IPS-18c (cell line): ENCODE measurements around the gene HBD.
"Not testable (repeated sequence)": the region's sequence is repeated elsewhere in the genome, so short reads cannot be mapped to it uniquely, and the experiment has no call there.

Source experiments
- H3K4me3 ChIP-seq: 2 replicates; pipeline ENCODE4 v1.7.0; 2013; ENCODE audit warnings: low read depth, mild to moderate bottlenecking, low read length, moderate library complexity; ENCODE audit not compliant: insufficient read depth
- H3K9me3 ChIP-seq: one replicate; pipeline ENCODE4 v1.6.1; 2013; ENCODE audit warnings: mild to moderate bottlenecking, low read length, moderate library complexity; ENCODE audit not compliant: control insufficient read depth, insufficient read depth

HBD gene

DNA sequence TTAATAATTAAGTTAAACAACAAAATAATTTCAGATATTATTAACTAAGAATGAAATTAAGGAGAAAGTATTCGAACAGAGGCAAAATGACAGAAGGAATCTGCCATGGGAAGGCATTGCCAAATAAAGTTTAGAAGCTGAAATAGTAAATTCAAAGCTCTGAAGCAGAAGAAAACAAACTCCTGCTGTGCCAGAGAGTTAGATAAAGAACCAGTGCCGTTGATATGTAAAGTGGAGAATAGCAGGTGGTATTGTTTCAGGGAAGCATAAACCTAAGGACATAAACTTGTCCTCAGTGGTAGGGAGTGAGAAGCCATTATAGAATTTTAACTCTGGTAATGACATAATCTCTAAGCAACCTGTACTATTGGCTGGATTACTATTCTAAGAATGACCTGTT lies 23.0 kb upstream of the HBD start:
- no peaks in the 10 kb centered on the region for H3K9me3 ChIP-seq
- no peak overlapping the region for H3K4me3 ChIP-seq

DNA sequence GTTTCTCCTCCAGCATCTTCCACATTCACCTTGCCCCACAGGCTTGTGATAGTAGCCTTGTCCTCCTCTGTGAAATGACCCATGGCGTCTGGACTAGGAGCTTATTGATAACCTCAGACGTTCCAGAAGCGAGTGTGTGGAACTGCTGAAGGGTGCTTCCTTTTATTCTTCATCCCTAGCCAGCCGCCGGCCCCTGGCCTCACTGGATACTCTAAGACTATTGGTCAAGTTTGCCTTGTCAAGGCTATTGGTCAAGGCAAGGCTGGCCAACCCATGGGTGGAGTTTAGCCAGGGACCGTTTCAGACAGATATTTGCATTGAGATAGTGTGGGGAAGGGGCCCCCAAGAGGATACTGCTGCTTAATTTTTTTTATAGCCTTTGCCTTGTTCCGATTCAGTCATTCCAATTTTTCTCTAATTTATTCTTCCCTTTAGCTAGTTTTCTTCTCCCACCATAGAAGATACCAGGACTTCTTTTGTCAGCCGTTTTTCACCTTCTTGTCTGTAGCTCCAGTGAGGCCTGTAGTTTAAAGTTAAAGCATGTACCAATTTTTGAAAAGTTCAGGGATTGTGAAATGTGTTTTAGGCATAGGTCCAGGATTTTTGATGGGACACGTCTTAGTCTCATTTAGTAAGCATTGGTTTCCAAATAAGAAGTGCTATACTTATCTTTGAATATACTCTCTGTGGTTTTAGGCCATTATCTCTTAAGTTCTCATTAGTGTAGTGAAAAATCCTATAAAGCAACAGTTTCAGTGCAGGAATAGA lies 20.5 kb upstream of the HBD start, which contains the start of gene HBG2:
Gene HBG2 (minus strand): TSS at position 136 of the 768 bp plus-strand sequence. CDS start 53 bp downstream, at position 83.
- H3K4me3 ChIP-seq: not testable (repeated sequence)

DNA sequence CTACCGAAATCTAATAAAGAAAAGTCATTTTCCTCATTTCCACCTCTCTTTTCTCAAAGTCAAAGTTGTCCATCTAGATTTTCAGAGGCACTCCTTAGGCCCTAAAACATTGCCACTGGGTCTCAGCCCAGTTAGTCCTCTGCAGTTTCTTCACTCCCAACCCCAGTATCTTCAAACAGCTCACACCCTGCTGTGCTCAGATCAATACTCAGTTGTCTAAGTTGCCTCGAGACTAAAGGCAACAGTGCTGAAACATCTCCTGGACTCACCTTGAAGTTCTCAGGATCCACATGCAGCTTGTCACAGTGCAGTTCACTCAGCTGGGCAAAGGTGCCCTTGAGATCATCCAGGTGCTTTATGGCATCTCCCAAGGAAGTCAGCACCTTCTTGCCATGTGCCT lies 19.7 kb upstream of the HBD start:
- not testable (repeated sequence) for H3K4me3 ChIP-seq, H3K9me3 ChIP-seq

More for the DNA sequence above, 20.5 kb upstream of the HBD start, which contains the start of gene HBG2:
- H3K9me3 ChIP-seq: not testable (repeated sequence)

DNA sequence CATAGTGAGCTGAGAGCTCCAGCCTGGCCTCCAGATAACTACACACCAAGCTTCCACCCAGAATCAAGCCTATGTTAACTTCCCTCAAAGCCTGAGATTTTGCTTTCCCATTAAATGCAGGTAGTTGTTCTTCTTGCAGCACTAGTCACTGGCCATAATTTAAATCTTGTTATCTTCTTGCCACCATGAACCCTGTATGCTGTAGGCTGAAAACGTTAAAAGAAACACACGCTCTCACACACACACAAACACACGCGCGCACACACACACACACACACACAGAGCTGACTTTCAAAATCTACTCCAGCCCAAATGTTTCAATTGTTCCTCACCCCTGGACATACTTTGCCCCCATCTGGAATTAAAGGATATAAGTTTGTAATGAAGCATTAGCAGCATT lies 19.2 kb upstream of the HBD start:
- H3K4me3 ChIP-seq, H3K9me3 ChIP-seq: not testable (repeated sequence)

DNA sequence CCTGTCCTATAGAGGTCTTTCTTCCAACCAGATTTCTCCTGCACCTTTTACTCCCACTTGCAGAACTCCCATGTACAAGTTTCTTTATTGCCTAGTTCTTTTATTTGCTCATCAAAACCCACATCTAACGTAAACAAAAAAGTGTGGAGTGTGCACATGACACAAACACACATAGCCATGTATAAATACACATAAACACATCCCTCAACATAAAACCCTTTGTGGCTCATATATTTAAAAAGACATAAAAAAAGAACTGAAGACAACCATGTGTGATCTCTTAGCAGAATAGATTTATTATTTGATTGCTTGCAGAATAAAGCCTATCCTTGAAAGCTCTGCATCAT lies 18.6 kb upstream of the HBD start:
- Histone ChIP-seq H3K4me3 (no peak overlapping the region), H3K9me3 (no peaks in the 10 kb centered on the region)

DNA sequence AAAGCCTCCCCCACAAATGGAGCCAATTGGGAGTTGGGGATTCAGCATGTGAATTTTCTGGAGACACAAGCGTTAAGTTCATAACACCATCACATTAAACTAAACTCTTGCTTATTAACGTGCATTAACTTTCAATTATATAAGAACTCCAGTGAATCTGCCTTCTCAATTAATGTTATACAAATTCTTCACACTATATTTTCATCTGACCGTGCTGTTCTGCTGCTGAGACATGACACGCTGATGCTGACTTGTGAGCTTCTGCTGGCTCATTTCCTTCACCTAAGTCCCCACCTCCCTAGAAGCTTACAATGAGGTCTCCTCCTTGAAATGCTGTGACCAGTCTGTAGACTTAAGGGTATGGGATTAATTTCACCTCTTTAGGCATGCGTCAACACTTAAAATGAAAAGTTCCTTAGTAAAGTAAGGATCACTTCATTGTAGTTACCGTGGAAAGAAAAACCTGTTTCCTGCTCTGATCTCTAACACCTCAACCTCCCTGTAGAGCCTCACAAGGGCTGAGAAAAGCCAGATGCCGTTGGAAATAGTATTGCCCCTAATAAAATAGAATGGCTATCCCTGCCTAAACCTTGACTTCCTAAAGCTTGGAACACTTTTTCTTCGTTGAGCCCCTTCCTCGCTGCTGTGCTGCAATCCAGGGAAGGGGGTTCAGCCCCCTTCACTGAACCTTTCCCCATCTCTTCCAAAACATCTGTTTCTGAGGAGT lies 18.1 kb upstream of the HBD start:
- H3K4me3 ChIP-seq: no peak overlapping the region
- H3K9me3 ChIP-seq: no peaks in the 10 kb centered on the region

DNA sequence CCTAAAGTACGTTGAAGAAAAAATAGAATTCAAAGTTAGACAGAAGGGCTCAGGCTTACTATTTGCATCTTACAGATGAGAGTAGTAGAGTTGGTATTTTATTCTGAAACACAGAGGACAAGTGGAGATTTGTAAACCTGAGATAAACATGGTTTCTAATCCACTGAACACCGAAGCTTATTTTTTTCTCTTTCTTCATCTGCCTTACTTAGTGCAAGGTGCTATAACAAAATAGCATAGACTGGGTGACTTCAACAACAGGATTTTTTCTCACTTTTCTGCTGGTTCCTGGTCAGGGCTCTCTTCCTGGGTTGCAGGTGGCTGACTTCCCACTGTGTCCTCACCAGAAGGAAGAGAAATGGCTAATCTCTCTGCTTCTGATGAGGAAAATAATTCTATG lies 17.5 kb upstream of the HBD start:
- Histone ChIP-seq H3K4me3 (no peak overlapping the region), H3K9me3 (no peaks in the 10 kb centered on the region)

- no peaks in the 10 kb centered on the region for H3K9me3 ChIP-seq
- no peak overlapping the region for H3K4me3 ChIP-seq
These were observed 16.4 kb upstream of the HBD start for GRCh38 chr11:5250543-5251204.

GRCh38 chr11:5249807-5250396 lies 15.6 kb upstream of the HBD start, which contains the start of gene HBG1:
Gene HBG1, minus strand, starts transcription at chr11:5249857. Its CDS starts 53 bp downstream, at chr11:5249804.
- not testable (repeated sequence) for H3K9me3 ChIP-seq, H3K4me3 ChIP-seq

GRCh38 chr11:5248498-5248897 lies 14.2 kb upstream of the HBD start:
- H3K4me3 ChIP-seq: not testable (repeated sequence)

DNA sequence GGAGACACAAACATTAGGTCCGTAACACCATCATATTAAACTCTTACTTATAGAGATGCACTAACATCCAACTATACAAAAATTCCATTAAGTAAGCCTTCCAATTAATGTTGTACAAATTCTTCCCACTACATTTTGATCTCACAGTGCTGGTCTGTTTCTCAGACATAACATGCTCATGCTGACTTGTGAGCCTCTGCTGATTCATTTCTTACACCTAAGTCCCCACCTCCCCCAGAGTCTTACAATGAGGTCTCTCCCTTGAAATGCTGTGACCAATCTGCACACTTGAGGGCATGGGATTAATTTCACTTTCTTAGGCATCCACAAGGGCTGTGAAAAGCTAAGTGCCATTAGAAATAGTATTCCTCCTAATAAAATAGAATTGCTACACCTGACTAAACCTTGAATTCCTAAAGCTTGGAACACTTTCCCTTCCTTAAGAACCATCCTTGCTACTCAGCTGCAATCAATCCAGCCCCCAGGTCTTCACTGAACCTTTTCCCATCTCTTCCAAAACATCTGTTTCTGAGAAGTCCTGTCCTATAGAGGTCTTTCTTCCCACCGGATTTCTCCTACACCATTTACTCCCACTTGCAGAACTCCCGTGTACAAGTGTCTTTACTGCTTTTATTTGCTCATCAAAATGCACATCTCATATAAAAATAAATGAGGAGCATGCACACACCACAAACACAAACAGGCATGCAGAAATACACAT lies 13.3 kb upstream of the HBD start:
- Histone ChIP-seq H3K9me3 (no peaks in the 10 kb centered on the region), H3K4me3 (no peak overlapping the region)

More at GRCh38 chr11:5248498-5248897, 14.2 kb upstream of the HBD start:
- H3K9me3 ChIP-seq: not testable (repeated sequence)

GRCh38 chr11:5246772-5247471 lies 12.6 kb upstream of the HBD start:
- Histone ChIP-seq H3K9me3 (no peaks in the 10 kb centered on the region), H3K4me3 (no peak overlapping the region)

- Histone ChIP-seq H3K4me3 (no peak overlapping the region), H3K9me3 (no peaks in the 10 kb centered on the region)
These were observed 10.9 kb upstream of the HBD start for GRCh38 chr11:5245155-5245554.

DNA sequence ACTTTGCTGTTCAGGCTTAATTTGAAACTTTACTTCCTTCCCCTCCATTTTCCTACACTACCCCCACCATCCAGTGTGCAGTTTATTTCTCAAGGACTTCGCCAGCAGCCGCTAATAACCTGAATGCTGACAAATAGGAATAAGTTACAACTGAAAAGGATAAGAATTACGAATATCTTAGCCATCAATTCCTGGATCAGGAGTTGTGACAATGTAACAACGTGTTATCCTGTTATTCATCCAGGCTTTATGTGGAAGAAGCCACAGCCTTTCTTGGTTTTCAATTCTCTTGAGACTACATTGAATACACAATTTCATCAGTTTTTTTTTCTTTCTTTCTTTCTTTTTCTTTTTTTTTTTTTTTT lies 9.5 kb upstream of the HBD start:
- Histone ChIP-seq H3K9me3 (no peaks in the 10 kb centered on the region), H3K4me3 (no peak overlapping the region)

GRCh38 chr11:5242933-5243815 lies 8.9 kb upstream of the HBD start:
- Histone ChIP-seq H3K9me3 (no peaks in the 10 kb centered on the region), H3K4me3 (no peak overlapping the region)

DNA sequence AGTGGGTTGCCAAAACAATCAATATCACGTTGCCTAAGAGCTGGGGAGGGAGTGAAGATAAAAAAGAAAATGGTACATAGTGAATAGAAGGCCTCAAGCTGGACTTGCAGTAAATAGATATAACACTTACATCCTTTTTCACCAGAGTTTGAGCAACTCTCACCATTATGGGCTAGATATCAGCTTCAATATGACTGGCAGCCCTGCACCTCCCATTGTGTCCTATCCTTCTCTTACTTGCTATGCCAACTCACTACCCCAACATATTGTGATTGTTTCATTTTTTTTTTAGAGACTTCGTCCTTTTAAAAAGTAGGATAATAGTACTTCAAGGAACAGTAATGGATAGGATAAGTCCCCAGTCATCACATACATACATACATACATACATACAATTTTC lies 7.9 kb upstream of the HBD start:
- Histone ChIP-seq H3K4me3 (no peak overlapping the region), H3K9me3 (no peaks in the 10 kb centered on the region)
